GM12878 (cell line): Measurements from ENCODE around the gene CCNB1IP1.

Source experiments
- MAX ChIP-seq: IDR thresholded peaks from 2 replicates; pipeline ENCODE4 v1.6.1; 2012; ENCODE audit warnings: low read depth, low read length, improper control_type of control experiment
- MTA2 ChIP-seq: fragments of 450-650 bp; IDR thresholded peaks from 2 replicates; pipeline ENCODE4 v1.6.1; 2016; ENCODE audit warnings: low read depth, mild to moderate bottlenecking, moderate library complexity
- POLR2AphosphoS2 ChIP-seq: IDR thresholded peaks from 2 replicates; pipeline ENCODE4 v1.6.1; 2011; ENCODE audit warnings: low read depth, mild to moderate bottlenecking, low read length, improper control_type of control experiment, moderate library complexity
- POLR2AphosphoS5 ChIP-seq: IDR thresholded peaks from 2 replicates; pipeline ENCODE4 v1.6.1; 2011; ENCODE audit warnings: mild to moderate bottlenecking, low read length, inconsistent platforms
- TF ChIP-seq, protein P1 (sequence below): fragments of 150-350 bp; IDR thresholded peaks from 2 replicates; pipeline ENCODE4 v1.6.1; 2014; ENCODE audit warnings: mild to moderate bottlenecking, low read depth, low read length

- TF ChIP-seq, protein P1, sequence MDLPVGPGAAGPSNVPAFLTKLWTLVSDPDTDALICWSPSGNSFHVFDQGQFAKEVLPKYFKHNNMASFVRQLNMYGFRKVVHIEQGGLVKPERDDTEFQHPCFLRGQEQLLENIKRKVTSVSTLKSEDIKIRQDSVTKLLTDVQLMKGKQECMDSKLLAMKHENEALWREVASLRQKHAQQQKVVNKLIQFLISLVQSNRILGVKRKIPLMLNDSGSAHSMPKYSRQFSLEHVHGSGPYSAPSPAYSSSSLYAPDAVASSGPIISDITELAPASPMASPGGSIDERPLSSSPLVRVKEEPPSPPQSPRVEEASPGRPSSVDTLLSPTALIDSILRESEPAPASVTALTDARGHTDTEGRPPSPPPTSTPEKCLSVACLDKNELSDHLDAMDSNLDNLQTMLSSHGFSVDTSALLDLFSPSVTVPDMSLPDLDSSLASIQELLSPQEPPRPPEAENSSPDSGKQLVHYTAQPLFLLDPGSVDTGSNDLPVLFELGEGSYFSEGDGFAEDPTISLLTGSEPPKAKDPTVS, result no peak
- TF ChIP-seq MTA2 (no peak), MAX (no peak), POLR2AphosphoS5 (no peak), POLR2AphosphoS2 (no peak)
These were observed 23.3 kb upstream of the CCNB1IP1 start for GRCh38 chr14:20356422-20356821.
